SK-N-SH (cell line): ENCODE data around the gene CNKSR2. TPM values are rescaled to one million over a fixed set of nuclear protein-coding genes. Genes with fewer than 3 reads are reported as not detected.

Source experiments
- CTCF ChIA-PET: fragments of 300-600, 350-600 bp; formaldehyde crosslinking; extraction: SDS; loops from one replicate; lab custom pipeline; 2021; lab: Yijun Ruan, JAX
- POLR2A ChIA-PET: fragments of 350-600 bp; sonication (Branson Sonifier 250); formaldehyde crosslinking; extraction: SDS; loops from one replicate; lab custom pipeline; 2020; ENCODE audit warnings: antibody characterized with exemption, inconsistent platforms; lab: Yijun Ruan, JAX
- DNase-seq: peaks from one replicate; pipeline ENCODE4 v3.0.0; 2012
- H2AFZ ChIP-seq: fragments of 200-600 bp; sonication (generic); 2 replicates; pipeline ENCODE4 v1.8.1; 2016; ENCODE audit warnings: antibody characterized with exemption, mild to moderate bottlenecking, low read depth
- H3F3A ChIP-seq: fragments of 200-600 bp; sonication (generic); replicated peaks from 2 replicates; pipeline ENCODE3; 2016; ENCODE audit warnings: antibody characterized with exemption, mild to moderate bottlenecking; ENCODE audit not compliant: insufficient read depth
- H3K27ac ChIP-seq, 2 experiments: fragments of 200-500 bp in 1 of 2; fragments of 200-600 bp in 1 of 2; sonication (Bioruptor generic) in 1 of 2; sonication (generic), shearing (Covaris generic) in 1 of 2; 2 replicates each; pipeline versions ENCODE4 v1.5.1 to v1.6.1; 2014 to 2016; ENCODE audit warnings: low read depth in 2 of 2, inconsistent platforms in 1 of 2, low read length in 1 of 2, mild to moderate bottlenecking in 1 of 2, mixed read lengths in 1 of 2
- H3K27me3 ChIP-seq: fragments of 200-600 bp; sonication (generic), shearing (Covaris generic); 2 replicates; pipeline ENCODE4 v1.6.1; 2016; ENCODE audit warnings: mixed run types; ENCODE audit not compliant: insufficient read depth
- H3K36me3 ChIP-seq, 2 experiments: fragments of 200-500 bp in 1 of 2; fragments of 200-600 bp in 1 of 2; sonication (Bioruptor generic) in 1 of 2; sonication (generic) in 1 of 2; replicated peaks in 1 of 2; 2 replicates each; pipeline versions ENCODE3 to v1.5.1; 2014 to 2016; ENCODE audit warnings: low read length in 1 of 2, mild to moderate bottlenecking in 1 of 2; ENCODE audit not compliant: insufficient read depth in 2 of 2, control insufficient read depth in 1 of 2
- H3K4me1 ChIP-seq, 2 experiments: fragments of 200-500 bp in 1 of 2; fragments of 200-600 bp in 1 of 2; sonication (Bioruptor generic) in 1 of 2; sonication (generic), shearing (Covaris generic) in 1 of 2; 2 replicates each; pipeline versions ENCODE4 v1.5.1 to v1.6.1; 2014 to 2016; ENCODE audit warnings: low read depth in 1 of 2, low read length in 1 of 2, mixed run types in 1 of 2; ENCODE audit not compliant: insufficient read depth in 2 of 2, control insufficient read depth in 1 of 2
- H3K4me2 ChIP-seq: fragments of 200-600 bp; sonication (generic), shearing (Covaris generic); 2 replicates; pipeline ENCODE4 v1.6.1; 2017; ENCODE audit warnings: mixed run types
- H3K4me3 ChIP-seq, 2 experiments: fragments of 200-500 bp in 1 of 2; fragments of 200-600 bp in 1 of 2; sonication (Bioruptor generic) in 1 of 2; sonication (generic), shearing (Covaris generic) in 1 of 2; 2 replicates each; pipeline versions ENCODE4 v1.5.1 to v1.8.1; 2014 to 2016; ENCODE audit warnings: low read depth in 2 of 2, inconsistent platforms in 1 of 2, low read length in 1 of 2, mild to moderate bottlenecking in 1 of 2, mixed read lengths in 1 of 2, moderate library complexity in 1 of 2
- H3K79me2 ChIP-seq: fragments of 200-600 bp; sonication (generic); 2 replicates; pipeline ENCODE4 v1.8.1; 2017; ENCODE audit warnings: mild to moderate bottlenecking; ENCODE audit not compliant: insufficient read depth
- H3K9ac ChIP-seq: fragments of 200-600 bp; sonication (generic); 2 replicates; pipeline ENCODE4 v1.6.1; 2017; ENCODE audit warnings: mixed run types
- H3K9me2 ChIP-seq: fragments of 200-600 bp; sonication (generic); 2 replicates; pipeline ENCODE4 v1.6.1; 2017; ENCODE audit warnings: mixed run types
- H3K9me3 ChIP-seq: fragments of 200-600 bp; sonication (generic); 2 replicates; pipeline ENCODE4 v1.6.1; 2017; ENCODE audit warnings: mixed run types, mild to moderate bottlenecking, moderate library complexity
- H4K20me1 ChIP-seq: fragments of 200-600 bp; sonication (generic); 2 replicates; pipeline ENCODE4 v1.6.1; 2017; ENCODE audit warnings: mild to moderate bottlenecking, mixed run types; ENCODE audit not compliant: insufficient read depth
- CHD2 ChIP-seq: fragments of 150-350 bp; IDR thresholded peaks from 2 replicates; pipeline ENCODE4 v1.6.1; 2018; ENCODE audit warnings: low read length; ENCODE audit not compliant: partially characterized antibody
- EZH2phosphoT487 ChIP-seq: fragments of 200-600 bp; sonication (generic); IDR thresholded peaks from 2 replicates; pipeline ENCODE4 v1.6.1; 2017; ENCODE audit warnings: low read depth, mixed run types, mild to moderate bottlenecking, antibody characterized with exemption, moderate library complexity, borderline replicate concordance
- FOXM1 ChIP-seq: IDR thresholded peaks from 2 replicates; pipeline ENCODE4 v1.4.0; 2012; ENCODE audit warnings: low read depth, mild to moderate bottlenecking
- GABPA ChIP-seq: IDR thresholded peaks from 2 replicates; pipeline ENCODE4 v1.4.0; 2012; ENCODE audit warnings: low read depth, mild to moderate bottlenecking
- MEF2A ChIP-seq: IDR thresholded peaks from 2 replicates; pipeline ENCODE4 v1.4.0; 2012; ENCODE audit warnings: low read depth, borderline replicate concordance
- MXI1 ChIP-seq: IDR thresholded peaks from 2 replicates; pipeline ENCODE4 v1.6.1; 2012; ENCODE audit warnings: mild to moderate bottlenecking, low read depth, low read length, improper control_type of control experiment
- NFIC ChIP-seq: IDR thresholded peaks from 2 replicates; pipeline ENCODE4 v1.4.0; 2012; ENCODE audit warnings: borderline replicate concordance
- NRF1 ChIP-seq: IDR thresholded peaks from 2 replicates; pipeline ENCODE4 v1.6.1; 2012; ENCODE audit warnings: low read depth, mild to moderate bottlenecking, low read length
- POLR2AphosphoS5 ChIP-seq: IDR thresholded peaks from 2 replicates; pipeline ENCODE4 v1.6.1; 2012; ENCODE audit warnings: low read depth, low read length
- RAD21 ChIP-seq: IDR thresholded peaks from 2 replicates; pipeline ENCODE4 v1.6.1; 2012; ENCODE audit warnings: mild to moderate bottlenecking, low read length
- RCOR1 ChIP-seq: fragments of 150-350 bp; IDR thresholded peaks from 2 replicates; pipeline ENCODE4 v1.6.1; 2017; ENCODE audit warnings: antibody characterized with exemption, low read length
- SIN3A ChIP-seq: IDR thresholded peaks from 2 replicates; pipeline ENCODE4 v1.6.1; 2012; ENCODE audit warnings: low read depth, mild to moderate bottlenecking, low read length, moderate library complexity, borderline replicate concordance
- SMC3 ChIP-seq: IDR thresholded peaks from 2 replicates; pipeline ENCODE4 v1.6.1; 2012; ENCODE audit warnings: low read depth, low read length, improper control_type of control experiment
- TAF1 ChIP-seq: IDR thresholded peaks from 2 replicates; pipeline ENCODE4 v1.6.1; 2012; ENCODE audit warnings: low read depth, mild to moderate bottlenecking, low read length, moderate library complexity, borderline replicate concordance
- TCF12 ChIP-seq: IDR thresholded peaks from 2 replicates; pipeline ENCODE4 v1.4.0; 2012
- YY1 ChIP-seq: IDR thresholded peaks from 2 replicates; pipeline ENCODE4 v1.4.0; 2012; ENCODE audit warnings: low read depth, mild to moderate bottlenecking
- WGBS: methylation state at CpG from one replicate; pipeline ENCODE4 v1.1.6; 2017; ENCODE audit warnings: low lambda C conversion rate; 5-methylcytosine and 5-hydroxymethylcytosine counted together
- polyA plus RNA-seq, 3 experiments: library from polyadenylated mRNA; depleted of rRNA; stranded (reverse); fragments of >200 nt; gene quantifications; 2 replicates each; pipeline ENCODE4 v1.2.3, GENCODE V29; 2012
- TF ChIP-seq, protein P1 (sequence below): IDR thresholded peaks from 2 replicates; pipeline ENCODE4 v1.6.1; 2012; ENCODE audit warnings: mild to moderate bottlenecking, low read depth, low read length, moderate library complexity
- TF ChIP-seq, protein P2 (sequence below): IDR thresholded peaks from 2 replicates; pipeline ENCODE4 v1.4.0; 2012; ENCODE audit warnings: low read depth, borderline replicate concordance
- TF ChIP-seq, protein P3 (sequence below): fragments of 200-600 bp; sonication (generic); IDR thresholded peaks from 2 replicates; pipeline ENCODE4 v1.6.1; 2017; ENCODE audit warnings: antibody characterized with exemption, mild to moderate bottlenecking, moderate library complexity
- TF ChIP-seq, protein P4 (sequence below): fragments of 150-350 bp; IDR thresholded peaks from 2 replicates; pipeline ENCODE4 v1.6.1; 2016; ENCODE audit warnings: mild to moderate bottlenecking, low read depth, low read length
- TF ChIP-seq, protein P5 (sequence below): fragments of 150-350 bp; IDR thresholded peaks from 2 replicates; pipeline ENCODE4 v1.6.1; 2017; ENCODE audit warnings: antibody characterized with exemption, low read length, low read depth, borderline replicate concordance
- TF ChIP-seq, protein P6 (sequence below): IDR thresholded peaks from 2 replicates; pipeline ENCODE4; 2012

The CNKSR2 gene
- polyA plus RNA-seq, 1 of the 3 experiments (the other 2 are of a cell fraction): 0.03 TPM

DNA sequence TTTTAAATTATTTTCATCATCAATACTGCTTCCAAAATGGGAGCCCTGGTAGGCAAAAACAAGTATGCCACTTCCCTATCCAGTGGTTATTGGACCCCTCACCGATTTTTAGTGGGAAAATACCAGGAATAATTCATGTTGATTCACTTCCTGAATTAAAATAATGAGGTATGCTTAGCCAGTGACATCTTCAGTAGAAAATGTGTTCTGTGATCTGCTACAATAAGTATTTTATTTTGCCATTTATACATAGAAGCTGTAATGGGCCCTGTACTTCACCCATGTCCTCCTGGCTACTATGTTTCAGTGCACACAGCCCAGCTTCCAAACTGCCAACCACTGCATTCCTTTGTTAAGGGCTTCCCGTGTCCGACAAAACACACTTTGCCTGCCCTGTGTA is 324.9 kb downstream of the CNKSR2 start (continued):
- no peak for TF ChIP-seq POLR2AphosphoS5
- no peak for TF ChIP-seq TCF12
- no peak for TF ChIP-seq FOXM1
- no peak for TF ChIP-seq CHD2
- no peak for TF ChIP-seq SMC3
- no peak for TF ChIP-seq MEF2A
- TF ChIP-seq, protein P1, sequence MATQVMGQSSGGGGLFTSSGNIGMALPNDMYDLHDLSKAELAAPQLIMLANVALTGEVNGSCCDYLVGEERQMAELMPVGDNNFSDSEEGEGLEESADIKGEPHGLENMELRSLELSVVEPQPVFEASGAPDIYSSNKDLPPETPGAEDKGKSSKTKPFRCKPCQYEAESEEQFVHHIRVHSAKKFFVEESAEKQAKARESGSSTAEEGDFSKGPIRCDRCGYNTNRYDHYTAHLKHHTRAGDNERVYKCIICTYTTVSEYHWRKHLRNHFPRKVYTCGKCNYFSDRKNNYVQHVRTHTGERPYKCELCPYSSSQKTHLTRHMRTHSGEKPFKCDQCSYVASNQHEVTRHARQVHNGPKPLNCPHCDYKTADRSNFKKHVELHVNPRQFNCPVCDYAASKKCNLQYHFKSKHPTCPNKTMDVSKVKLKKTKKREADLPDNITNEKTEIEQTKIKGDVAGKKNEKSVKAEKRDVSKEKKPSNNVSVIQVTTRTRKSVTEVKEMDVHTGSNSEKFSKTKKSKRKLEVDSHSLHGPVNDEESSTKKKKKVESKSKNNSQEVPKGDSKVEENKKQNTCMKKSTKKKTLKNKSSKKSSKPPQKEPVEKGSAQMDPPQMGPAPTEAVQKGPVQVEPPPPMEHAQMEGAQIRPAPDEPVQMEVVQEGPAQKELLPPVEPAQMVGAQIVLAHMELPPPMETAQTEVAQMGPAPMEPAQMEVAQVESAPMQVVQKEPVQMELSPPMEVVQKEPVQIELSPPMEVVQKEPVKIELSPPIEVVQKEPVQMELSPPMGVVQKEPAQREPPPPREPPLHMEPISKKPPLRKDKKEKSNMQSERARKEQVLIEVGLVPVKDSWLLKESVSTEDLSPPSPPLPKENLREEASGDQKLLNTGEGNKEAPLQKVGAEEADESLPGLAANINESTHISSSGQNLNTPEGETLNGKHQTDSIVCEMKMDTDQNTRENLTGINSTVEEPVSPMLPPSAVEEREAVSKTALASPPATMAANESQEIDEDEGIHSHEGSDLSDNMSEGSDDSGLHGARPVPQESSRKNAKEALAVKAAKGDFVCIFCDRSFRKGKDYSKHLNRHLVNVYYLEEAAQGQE: no peak

DNA sequence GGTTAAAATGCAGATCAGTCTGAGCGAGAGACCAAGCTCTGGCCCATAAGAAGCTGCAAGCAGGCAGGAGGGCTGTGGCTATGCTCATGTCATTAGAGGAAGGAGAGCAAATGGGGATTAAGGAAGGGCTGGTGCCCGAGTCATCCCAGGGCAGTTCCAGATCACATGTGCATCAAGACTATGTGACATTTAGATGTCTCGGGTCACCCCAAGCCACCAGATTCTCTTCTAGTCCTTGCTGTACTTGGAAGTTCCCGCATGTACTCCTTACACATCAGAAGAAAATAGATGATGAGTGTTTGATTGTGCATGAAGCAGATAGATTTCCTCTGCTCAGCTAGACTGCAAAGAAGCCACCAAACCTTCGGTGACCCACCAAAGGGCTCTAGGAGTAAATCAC is 326.1 kb downstream of the CNKSR2 start:
- Histone ChIP-seq H2AFZ (no peak overlapping the region), H3K9ac (no peak overlapping the region), H3K9me3 (no peaks in the 10 kb centered on the region), H3K36me3 (no peaks in the 10 kb centered on the region), H3K4me1 (no peaks in the 10 kb centered on the region; a peak in 1 of 4 replicates), H3K27me3 (no peaks in the 10 kb centered on the region), H3K4me2 (no peak overlapping the region), H3K4me3 (no peak overlapping the region), H3F3A (no peaks in the 10 kb centered on the region), H4K20me1 (no peaks in the 10 kb centered on the region), H3K27ac (no peak overlapping the region; a peak in 1 of 4 replicates), H3K9me2 (no peaks in the 10 kb centered on the region), H3K79me2 (no peaks in the 10 kb centered on the region)
- ChIA-PET POLR2A (no interaction called here), CTCF (interaction anchor here (0.9 kb wide), 1 partner anchor 11 kb away, joined by 3 read pairs; no protein-coding TSS in a partner anchor)
- TF ChIP-seq RAD21 (no peak), MXI1 (no peak), NRF1 (no peak), EZH2phosphoT487 (no peak), TAF1 (no peak), SIN3A (no peak), RCOR1 (no peak), CHD2 (no peak), NFIC (no peak), GABPA (no peak), YY1 (no peak), POLR2AphosphoS5 (no peak)
- TF ChIP-seq, protein P2, sequence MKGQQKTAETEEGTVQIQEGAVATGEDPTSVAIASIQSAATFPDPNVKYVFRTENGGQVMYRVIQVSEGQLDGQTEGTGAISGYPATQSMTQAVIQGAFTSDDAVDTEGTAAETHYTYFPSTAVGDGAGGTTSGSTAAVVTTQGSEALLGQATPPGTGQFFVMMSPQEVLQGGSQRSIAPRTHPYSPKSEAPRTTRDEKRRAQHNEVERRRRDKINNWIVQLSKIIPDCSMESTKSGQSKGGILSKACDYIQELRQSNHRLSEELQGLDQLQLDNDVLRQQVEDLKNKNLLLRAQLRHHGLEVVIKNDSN: no peak
- TF ChIP-seq, protein P3, sequence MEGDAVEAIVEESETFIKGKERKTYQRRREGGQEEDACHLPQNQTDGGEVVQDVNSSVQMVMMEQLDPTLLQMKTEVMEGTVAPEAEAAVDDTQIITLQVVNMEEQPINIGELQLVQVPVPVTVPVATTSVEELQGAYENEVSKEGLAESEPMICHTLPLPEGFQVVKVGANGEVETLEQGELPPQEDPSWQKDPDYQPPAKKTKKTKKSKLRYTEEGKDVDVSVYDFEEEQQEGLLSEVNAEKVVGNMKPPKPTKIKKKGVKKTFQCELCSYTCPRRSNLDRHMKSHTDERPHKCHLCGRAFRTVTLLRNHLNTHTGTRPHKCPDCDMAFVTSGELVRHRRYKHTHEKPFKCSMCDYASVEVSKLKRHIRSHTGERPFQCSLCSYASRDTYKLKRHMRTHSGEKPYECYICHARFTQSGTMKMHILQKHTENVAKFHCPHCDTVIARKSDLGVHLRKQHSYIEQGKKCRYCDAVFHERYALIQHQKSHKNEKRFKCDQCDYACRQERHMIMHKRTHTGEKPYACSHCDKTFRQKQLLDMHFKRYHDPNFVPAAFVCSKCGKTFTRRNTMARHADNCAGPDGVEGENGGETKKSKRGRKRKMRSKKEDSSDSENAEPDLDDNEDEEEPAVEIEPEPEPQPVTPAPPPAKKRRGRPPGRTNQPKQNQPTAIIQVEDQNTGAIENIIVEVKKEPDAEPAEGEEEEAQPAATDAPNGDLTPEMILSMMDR: no peak
- TF ChIP-seq, protein P4, sequence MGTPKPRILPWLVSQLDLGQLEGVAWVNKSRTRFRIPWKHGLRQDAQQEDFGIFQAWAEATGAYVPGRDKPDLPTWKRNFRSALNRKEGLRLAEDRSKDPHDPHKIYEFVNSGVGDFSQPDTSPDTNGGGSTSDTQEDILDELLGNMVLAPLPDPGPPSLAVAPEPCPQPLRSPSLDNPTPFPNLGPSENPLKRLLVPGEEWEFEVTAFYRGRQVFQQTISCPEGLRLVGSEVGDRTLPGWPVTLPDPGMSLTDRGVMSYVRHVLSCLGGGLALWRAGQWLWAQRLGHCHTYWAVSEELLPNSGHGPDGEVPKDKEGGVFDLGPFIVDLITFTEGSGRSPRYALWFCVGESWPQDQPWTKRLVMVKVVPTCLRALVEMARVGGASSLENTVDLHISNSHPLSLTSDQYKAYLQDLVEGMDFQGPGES: no peak
- TF ChIP-seq, protein P5, sequence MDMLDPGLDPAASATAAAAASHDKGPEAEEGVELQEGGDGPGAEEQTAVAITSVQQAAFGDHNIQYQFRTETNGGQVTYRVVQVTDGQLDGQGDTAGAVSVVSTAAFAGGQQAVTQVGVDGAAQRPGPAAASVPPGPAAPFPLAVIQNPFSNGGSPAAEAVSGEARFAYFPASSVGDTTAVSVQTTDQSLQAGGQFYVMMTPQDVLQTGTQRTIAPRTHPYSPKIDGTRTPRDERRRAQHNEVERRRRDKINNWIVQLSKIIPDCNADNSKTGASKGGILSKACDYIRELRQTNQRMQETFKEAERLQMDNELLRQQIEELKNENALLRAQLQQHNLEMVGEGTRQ: no peak
- TF ChIP-seq, protein P6, sequence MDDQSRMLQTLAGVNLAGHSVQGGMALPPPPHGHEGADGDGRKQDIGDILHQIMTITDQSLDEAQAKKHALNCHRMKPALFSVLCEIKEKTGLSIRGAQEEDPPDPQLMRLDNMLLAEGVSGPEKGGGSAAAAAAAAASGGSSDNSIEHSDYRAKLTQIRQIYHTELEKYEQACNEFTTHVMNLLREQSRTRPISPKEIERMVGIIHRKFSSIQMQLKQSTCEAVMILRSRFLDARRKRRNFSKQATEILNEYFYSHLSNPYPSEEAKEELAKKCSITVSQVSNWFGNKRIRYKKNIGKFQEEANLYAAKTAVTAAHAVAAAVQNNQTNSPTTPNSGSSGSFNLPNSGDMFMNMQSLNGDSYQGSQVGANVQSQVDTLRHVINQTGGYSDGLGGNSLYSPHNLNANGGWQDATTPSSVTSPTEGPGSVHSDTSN: no peak
- 46% methylated on average over 5 of the region's 5 CpGs for WGBS
- DNase-seq: no peak
